Measurements from ENCODE around the gene GIMAP5.

GIMAP5 gene

DNA sequence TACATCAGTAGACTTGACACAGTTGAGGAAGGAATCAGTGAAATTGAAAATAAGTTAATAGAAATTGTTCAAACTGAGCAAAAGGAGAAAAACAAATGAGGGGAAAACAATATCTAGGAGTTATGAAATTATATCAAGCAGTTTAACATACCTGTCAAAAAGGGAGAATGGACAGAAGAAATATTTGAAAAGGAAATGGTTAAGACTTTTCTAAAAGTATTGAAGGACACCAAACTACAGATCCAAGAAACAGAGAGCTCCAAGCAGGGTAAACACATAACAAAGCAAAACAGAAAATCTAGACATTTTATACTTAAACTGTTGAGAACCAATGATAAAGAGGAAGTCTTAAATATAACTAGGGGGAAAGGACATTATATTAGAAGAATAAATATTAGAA, 8.6 kb upstream of the GIMAP5 start:
- H3K9ac ChIP-seq = no peak overlapping the region
- TF ChIP-seq CTCF (conservative IDR thresholded peaks at IDR 0.05; ENCODE audit: low read depth, low read length) = no peak
- H3K4me2 ChIP-seq = no peak overlapping the region
- no peaks in the 10 kb centered on the region for H3K36me3 ChIP-seq (ENCODE audit: insufficient read depth)
- H3K27me3 ChIP-seq (ENCODE audit: insufficient read depth, low read depth) = no peaks in the 10 kb centered on the region
- no peaks in the 10 kb centered on the region for H4K20me1 ChIP-seq (ENCODE audit: insufficient read depth)
- no peak overlapping the region for H3K27ac ChIP-seq
- H3K79me2 ChIP-seq (ENCODE audit: insufficient read depth, low read depth) = no peaks in the 10 kb centered on the region
- no peak overlapping the region for H2AFZ ChIP-seq (ENCODE audit: low read depth)
- no peak overlapping the region for H3K4me3 ChIP-seq (IDR thresholded peaks at IDR 0.05; ENCODE audit: insufficient read depth, low read depth, low read length)
- H3K4me1 ChIP-seq (ENCODE audit: low read depth, poor library complexity, severe bottlenecking) = no peaks in the 10 kb centered on the region

DNA sequence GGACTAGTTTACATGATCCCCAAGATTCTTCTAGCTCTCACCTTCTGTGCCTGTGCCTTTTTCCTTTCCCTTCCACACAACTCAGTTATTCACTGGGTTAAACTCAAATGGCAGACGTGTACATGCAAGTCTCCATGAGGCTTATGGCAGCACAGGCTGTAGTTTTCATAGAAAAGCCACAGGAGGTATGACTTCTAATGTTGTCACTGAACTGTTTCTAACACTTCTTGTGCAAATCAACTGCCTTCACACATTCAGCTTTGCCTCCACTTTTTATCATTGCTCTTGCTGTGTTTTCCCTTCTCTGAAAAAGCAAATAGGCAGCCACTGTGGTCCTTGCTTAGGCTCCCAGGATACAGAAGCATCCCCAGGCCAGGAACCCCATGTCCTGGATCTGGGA, 5.3 kb upstream of the GIMAP5 start:
- Histone ChIP-seq H3K27ac (no peak overlapping the region), H3K9ac (no peak overlapping the region), H3K27me3 (ENCODE audit: insufficient read depth, low read depth) (no peaks in the 10 kb centered on the region), H2AFZ (ENCODE audit: low read depth) (no peak overlapping the region), H3K36me3 (ENCODE audit: insufficient read depth) (no peaks in the 10 kb centered on the region), H3K79me2 (ENCODE audit: insufficient read depth, low read depth) (no peaks in the 10 kb centered on the region), H3K4me2 (no peak overlapping the region), H3K4me3 (IDR thresholded peaks at IDR 0.05; ENCODE audit: insufficient read depth, low read depth, low read length) (no peak overlapping the region), H4K20me1 (ENCODE audit: insufficient read depth) (no peaks in the 10 kb centered on the region), H3K4me1 (ENCODE audit: low read depth, poor library complexity, severe bottlenecking) (no peaks in the 10 kb centered on the region)
- TF ChIP-seq CTCF (conservative IDR thresholded peaks at IDR 0.05; ENCODE audit: low read depth, low read length) = no peak

DNA sequence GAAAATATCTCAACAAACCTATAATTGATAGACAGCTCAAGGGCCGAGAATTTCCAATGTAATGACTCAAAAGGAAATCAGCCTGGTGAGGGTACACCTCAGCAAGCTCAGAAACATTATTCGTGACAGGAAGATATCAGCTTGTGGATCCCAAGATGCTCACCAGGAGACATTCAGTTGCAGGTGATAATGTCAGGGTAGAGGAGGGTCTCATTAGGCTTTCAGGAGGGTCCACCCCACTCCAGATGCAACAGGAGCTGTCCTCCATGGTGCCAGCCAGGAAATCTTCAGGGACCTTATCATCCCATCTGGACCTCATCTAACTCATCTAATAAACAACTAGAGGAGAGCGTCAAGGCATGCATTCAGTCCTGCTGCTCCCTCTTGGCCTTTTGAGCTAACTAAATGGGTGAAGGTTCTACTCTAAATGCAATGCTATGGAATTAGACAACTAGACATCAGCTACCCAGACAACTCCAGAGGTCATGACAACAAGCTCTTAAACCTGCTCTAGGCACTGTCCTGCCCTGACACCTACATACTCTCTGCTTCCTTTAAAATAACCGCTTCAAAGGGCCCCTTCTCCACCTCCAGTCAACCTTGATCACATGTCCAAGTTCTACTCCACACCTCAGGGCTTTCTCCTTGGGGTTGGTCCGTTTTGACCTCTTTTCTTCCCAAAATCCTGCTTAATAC, 4.3 kb upstream of the GIMAP5 start:
- Histone ChIP-seq H3K4me2 (no peak overlapping the region), H4K20me1 (ENCODE audit: insufficient read depth) (no peaks in the 10 kb centered on the region), H3K9ac (no peak overlapping the region), H3K4me3 (IDR thresholded peaks at IDR 0.05; ENCODE audit: insufficient read depth, low read depth, low read length) (no peak overlapping the region), H3K36me3 (ENCODE audit: insufficient read depth) (no peaks in the 10 kb centered on the region), H3K27ac (no peak overlapping the region), H3K4me1 (ENCODE audit: low read depth, poor library complexity, severe bottlenecking) (no peaks in the 10 kb centered on the region), H3K27me3 (ENCODE audit: insufficient read depth, low read depth) (no peaks in the 10 kb centered on the region), H3K79me2 (ENCODE audit: insufficient read depth, low read depth) (no peaks in the 10 kb centered on the region), H2AFZ (ENCODE audit: low read depth) (no peak overlapping the region)
- TF ChIP-seq CTCF (conservative IDR thresholded peaks at IDR 0.05; ENCODE audit: low read depth, low read length) = no peak

DNA sequence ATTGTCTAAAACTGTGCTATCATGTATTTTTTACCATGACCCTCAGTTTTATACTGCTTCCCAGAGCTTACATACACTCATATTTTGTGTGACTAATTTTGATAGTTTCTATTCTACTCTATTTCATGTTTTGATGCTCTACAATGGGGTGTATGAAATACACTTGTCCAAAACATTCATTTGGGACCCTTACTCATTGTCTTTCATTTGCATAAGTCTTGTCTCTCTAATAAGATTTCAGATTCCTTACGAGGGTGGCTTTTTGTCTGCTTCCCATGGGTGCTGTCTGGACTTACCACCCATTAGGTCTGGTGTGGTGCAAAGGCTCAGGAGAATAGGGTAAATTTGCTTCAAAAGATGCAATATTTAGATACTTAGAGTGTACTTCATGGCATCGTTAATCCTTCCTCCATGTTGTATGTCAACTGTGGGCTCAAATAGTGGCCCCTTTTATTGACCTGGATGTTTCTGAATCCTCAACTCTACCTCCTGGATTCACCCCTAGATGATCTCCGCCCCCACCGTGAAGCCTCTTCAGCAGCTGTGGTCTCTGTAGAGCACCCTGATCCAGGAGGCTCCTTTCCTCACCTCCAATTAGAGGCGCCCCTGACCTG, 3.6 kb upstream of the GIMAP5 start:
- H3K79me2 ChIP-seq (ENCODE audit: insufficient read depth, low read depth) = no peaks in the 10 kb centered on the region
- H3K4me3 ChIP-seq (IDR thresholded peaks at IDR 0.05; ENCODE audit: insufficient read depth, low read depth, low read length) = no peak overlapping the region
- no peaks in the 10 kb centered on the region for H3K36me3 ChIP-seq (ENCODE audit: insufficient read depth)
- H4K20me1 ChIP-seq (ENCODE audit: insufficient read depth) = no peaks in the 10 kb centered on the region
- no peak overlapping the region for H3K4me2 ChIP-seq
- no peaks in the 10 kb centered on the region for H3K27me3 ChIP-seq (ENCODE audit: insufficient read depth, low read depth)
- H3K4me1 ChIP-seq (ENCODE audit: low read depth, poor library complexity, severe bottlenecking) = no peaks in the 10 kb centered on the region
- H3K27ac ChIP-seq = no peak overlapping the region
- no peak for TF ChIP-seq CTCF (conservative IDR thresholded peaks at IDR 0.05; ENCODE audit: low read depth, low read length)
- H3K9ac ChIP-seq = no peak overlapping the region
- H2AFZ ChIP-seq (ENCODE audit: low read depth) = no peak overlapping the region

Data from KMS-11 (cell line).